HG02884 (cell line): ENCODE results near the gene POLRMT.

Experiments
- ATAC-seq: cut with Tn5 transposase; IDR thresholded peaks from one replicate; pipeline ENCODE4 v1.9.1; 2021; ENCODE audit warnings: mild to moderate bottlenecking, moderate library complexity; ENCODE audit not compliant: unreplicated experiment

The POLRMT gene

DNA sequence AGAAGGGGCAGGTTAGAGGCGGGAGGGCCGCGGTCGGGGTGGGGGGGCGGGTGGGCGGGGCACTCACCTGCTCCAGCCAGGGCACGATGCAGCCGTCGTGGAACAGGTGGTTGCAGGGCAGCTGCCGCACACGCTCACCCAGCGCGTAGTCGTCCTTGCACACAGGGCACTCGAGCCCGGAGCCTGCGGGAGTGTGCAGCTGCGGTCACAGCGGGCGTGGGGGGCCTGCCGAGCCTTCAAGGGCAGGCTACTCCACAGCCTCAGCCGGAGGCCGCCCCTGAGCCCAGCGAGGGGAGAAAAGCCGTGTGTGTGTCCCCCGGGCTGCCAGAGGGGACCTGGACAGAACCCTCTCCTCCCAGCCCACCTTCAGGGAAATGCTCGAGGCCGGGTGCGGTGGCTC, 15.0 kb upstream of the POLRMT start:
- no peak for ATAC-seq

GRCh38 chr19:647566-648284, 14.4 kb upstream of the POLRMT start:
- no peak for ATAC-seq

DNA sequence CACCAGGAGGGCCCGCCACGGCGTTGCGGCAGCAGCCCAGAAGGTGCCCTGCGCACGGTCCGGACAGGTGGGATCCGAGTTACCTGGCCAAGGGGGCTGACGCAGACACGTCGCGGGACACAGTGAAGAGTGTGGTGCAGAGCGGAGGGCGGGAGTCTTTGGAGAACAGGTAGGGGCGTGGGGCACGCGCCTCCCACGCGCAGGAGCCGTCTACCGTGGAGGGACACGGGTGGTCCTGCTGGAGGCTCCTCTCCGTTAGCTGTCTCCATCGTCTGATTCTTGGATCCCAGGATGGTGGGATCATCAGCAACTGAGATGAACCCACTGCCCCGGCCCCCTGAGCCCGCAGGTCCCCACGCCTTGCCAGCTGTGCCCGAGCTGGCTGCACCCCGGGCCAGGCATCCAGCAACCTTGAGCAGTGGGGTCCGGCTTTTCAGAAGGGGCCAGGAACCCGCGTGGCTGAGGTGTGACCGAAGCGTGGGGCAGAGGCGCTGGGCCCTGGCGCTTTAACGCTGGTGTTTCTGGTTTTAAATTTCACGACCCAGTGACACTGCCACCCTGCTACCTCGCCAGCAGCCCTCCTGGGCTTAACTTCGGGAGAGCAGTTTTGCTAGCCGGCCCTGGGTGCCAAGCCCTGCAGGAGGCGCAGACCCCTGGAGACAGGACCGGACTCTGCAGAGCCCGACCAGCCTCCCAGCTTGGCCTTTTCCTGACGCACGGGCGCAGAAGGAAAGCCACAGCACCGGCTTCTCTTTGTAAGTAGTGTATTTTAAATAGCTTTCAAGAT, 13.6 kb upstream of the POLRMT start:
- no peak for ATAC-seq

GRCh38 chr19:645912-646778, 12.8 kb upstream of the POLRMT start:
- no peak for ATAC-seq

- no peak for ATAC-seq
Observed at GRCh38 chr19:644789-645188, 11.5 kb upstream of the POLRMT start.

- no peak for ATAC-seq
Observed at GRCh38 chr19:644363-644762, 11.0 kb upstream of the POLRMT start.

GRCh38 chr19:643736-644135, 10.4 kb upstream of the POLRMT start:
- ATAC-seq = no peak

GRCh38 chr19:642767-643727, 9.7 kb upstream of the POLRMT start:
- ATAC-seq = no peak

DNA sequence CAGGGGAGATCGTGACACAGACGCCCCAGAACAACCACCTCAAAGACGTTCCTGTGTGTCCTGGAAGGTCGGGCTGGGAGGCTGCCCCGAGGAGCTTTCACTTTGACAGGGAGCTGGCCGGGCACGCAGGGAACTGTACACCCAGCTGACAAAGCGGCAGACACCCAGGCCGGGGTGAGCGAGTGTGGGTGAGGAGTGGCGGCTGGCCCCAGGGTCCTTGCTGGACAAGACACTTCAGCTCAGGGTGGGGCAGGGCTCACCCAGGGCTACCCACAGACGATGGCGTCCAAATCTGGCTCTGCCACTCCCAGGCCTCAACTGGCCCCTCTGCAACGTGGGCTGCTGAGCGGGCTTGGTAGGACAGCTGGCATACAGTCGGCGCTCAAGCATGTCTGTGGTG, 8.4 kb upstream of the POLRMT start:
- ATAC-seq = no peak

DNA sequence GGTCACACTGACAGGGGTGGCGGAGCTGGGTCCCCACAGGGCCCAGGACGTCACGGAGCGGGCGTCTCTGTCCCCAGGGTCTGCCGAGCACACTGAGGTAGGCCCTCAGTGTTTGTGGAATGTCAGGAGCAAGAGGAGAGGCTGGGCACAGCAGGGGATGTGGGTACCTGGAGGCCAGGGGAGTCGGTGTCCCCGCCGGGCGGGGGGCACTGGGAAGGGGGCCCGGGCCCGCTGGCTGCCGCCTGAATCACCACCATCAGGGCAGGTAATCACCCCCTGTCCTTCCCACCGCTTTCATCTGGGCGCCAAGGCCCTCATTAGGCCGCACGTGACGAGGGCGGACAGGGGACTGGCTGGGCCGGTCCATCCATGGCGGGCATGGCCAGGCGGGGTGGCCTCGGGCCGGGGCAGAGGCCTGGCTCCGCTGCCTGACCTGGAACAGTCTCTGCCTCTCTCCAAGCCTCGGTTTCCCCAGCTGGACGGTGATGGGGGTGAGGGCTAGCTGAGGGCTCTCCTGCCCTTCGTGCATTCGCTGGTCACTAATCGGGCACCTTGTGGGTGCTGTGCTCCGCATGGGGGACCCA, 7.4 kb upstream of the POLRMT start:
- no peak for ATAC-seq

DNA sequence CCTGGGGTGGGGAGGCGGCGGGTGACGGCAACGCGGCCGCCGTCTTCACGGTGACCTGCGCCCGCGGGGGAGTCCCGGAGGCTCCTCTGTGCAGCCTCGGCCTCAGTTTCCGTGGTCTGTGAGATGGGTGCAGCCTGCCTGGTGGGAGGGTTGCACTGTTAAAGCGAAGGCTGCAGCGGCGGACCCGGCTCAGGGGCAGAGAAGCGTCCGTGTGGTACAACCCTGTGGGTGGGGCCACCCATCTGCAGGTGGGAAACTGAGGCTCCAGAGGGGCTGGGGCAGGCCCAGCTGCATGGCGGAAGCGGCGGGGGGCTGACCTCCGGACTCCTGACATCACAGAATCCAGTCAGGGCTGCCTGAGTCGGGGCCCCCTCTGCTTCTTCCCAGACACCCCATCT, 6.8 kb upstream of the POLRMT start:
- no peak for ATAC-seq

GRCh38 chr19:639253-640160, 6.2 kb upstream of the POLRMT start, which contains the start of gene FGF22:
FGF22 (plus strand) TSS chr19:639879; CDS start chr19:639926, 47 bp downstream.
- no peak for ATAC-seq

- ATAC-seq = no peak
Observed at GRCh38 chr19:638906-639252, 5.5 kb upstream of the POLRMT start.

DNA sequence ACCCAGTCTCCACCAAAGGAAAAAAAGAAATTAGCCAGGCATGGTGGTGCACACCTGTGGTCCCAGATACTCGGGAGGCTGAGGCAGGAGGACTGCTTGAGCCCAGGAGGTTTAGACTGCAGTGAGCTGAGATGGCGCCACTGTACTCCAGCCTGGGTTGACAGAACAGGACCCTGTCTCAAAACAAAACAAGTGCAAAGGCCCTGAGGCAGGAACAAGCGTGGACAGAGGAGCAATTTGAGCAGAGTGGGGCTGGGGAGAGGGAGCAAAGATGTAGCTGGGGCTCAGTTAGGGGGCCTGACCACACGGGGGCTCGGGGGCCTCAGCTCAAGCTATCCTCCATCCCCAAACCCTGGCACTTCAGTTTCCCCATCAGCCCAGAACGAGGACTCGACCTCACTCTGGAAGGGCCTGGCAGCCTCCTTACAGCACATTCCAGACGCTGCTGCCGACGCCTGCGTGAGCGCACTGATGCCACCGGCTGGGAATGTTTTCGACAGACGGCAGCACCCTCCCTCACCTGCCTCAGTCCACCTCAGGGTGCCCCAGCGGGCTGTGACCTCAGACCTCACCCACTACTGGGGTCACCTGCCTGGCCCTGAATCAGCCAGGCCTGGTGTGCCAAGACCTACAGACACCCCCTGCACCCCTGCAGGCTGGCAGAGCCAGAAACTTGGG, 1.8 kb upstream of the POLRMT start:
- ATAC-seq = no peak

DNA sequence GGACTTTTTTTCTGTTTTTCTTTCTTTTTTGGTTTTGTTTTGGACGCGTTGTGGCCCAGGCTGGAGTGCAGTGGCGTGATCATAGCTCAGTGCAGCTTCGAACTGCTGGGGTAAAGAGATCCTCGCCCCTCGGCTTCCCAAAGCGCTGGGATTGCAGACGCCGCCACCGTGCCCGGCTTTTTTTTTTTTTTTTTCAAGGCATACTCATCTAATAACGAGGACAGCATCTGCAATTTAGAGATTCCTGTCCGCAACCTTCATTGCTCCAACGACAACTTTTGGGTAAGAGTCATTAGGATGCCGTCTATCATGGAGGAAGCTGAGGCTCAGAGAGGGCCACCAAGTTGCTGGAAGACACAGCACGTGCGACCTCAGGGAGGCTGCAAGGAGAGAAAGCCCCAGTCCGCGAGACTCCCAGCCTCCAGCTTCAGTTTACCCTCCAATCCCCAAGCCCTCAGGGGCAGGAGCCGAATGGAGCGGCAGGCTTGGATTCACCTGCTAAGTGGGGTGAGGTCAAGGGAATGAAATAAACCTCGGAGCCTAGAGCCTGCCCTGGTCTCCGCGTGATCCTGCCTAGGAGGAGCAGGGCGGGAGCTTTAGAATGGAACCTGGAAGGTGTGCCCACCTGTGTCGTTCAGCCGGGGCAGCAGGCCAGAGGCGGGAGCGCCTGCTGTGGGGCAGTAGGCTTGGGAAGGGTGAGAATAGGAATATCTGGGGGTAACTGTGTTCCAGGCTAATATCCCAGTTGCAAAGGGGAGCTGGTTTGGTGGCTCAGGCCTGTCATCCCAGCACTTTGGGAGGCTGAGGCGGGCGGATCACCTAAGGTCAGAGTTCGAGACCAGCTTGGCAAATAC, 676 bp upstream of the POLRMT start:
- no peak for ATAC-seq

DNA sequence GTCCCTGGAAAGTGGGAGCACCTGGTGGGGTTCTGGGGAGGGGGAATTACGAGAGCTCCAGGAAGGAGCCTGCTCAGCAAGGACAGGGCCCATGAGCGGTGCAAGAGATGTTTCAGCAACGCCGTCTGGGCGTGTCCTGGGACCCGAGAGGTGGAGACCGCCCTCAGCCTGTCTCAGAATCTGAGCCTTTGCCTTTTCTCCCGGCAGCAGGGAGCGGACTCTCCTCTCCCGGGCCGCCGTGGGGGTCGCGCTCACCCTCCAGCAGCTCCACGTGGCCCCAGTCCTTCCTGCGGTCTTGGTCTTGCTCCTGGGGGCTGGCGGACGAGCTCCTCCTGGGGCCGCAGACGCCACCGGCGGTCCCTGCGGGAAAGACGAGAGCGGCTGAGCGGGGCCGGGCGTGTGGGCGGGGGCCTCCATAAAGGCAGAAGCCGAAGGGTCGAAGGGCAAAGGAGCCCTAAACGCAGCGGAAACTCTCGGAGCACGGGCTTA, 714 bp downstream of the POLRMT start:
- no peak for ATAC-seq

DNA sequence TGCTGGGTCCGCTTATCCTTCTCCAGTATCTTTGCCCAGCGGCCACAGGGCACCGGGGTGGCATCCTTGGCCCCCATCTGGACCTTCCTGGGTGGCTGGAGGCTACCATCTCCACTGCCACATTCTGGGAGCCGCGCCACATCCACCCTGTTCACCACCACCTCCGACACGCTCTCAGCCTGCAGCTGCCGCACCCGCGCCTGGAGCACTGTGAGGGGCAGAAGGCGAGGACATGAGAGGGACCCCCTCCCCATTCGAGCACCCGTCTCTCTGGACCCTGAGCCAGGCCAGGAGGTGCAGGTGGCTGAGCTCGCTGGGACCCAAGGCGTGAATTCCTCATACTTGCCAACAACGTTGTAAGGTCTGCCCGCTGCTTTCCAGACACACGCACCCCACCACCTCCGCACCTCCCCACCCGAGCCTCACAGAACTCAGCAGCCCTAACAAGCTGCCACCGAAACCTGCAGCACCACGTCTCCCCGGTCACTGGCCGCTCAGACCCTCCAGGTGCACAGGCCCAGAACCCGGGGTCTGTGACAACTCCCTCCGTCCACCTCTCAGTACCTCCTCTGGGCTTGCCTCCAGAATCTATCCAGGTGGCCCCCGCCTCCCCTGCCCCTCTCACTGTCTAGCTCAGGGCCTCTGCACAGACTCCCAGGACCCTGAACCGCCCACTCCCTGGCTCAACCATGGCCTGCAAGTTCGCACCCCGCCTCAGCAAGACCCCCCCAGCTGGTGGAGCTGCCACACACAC, 3.2 kb downstream of the POLRMT start:
- ATAC-seq = no peak
